Activated gamma-delta T cell (primary cell): Measurements from ENCODE around the gene SHROOM3.
"Not testable (repeated sequence)": the region's sequence is repeated elsewhere in the genome, so short reads cannot be mapped to it uniquely, and the experiment has no call there.

Source experiments
- DNase-seq: peaks from one replicate; lab custom pipeline; 2025; lab: John Stamatoyannopoulos, UW

SHROOM3 gene

GRCh38 chr4:76445911-76446310 lies 10.9 kb downstream of the SHROOM3 start:
- no peak for DNase-seq

GRCh38 chr4:76447393-76447851 lies 12.4 kb downstream of the SHROOM3 start:
- DNase-seq = no peak

GRCh38 chr4:76448211-76448610 lies 13.2 kb downstream of the SHROOM3 start:
- DNase-seq = no peak

GRCh38 chr4:76449362-76449767 lies 14.3 kb downstream of the SHROOM3 start:
- DNase-seq = no peak

DNA sequence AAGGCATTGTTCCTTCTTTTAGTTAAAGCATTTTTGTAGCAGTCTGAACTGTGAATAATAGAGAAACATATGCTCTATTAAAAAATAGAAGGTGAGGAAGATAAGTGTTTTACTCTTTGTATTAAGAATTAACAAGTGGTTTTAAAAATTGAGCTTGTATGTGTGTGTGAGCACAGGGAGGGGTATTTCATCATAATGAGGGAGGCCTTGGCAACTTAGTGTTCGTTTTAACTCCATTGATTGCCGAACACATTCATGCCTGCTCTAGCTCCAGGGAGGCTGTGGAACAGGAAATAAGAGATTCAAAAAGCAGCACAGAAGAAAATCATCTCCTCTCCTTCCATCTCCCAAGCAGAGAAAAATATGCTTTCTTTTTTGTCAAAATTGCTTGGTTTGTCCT lies 14.8 kb downstream of the SHROOM3 start:
- no peak for DNase-seq

DNA sequence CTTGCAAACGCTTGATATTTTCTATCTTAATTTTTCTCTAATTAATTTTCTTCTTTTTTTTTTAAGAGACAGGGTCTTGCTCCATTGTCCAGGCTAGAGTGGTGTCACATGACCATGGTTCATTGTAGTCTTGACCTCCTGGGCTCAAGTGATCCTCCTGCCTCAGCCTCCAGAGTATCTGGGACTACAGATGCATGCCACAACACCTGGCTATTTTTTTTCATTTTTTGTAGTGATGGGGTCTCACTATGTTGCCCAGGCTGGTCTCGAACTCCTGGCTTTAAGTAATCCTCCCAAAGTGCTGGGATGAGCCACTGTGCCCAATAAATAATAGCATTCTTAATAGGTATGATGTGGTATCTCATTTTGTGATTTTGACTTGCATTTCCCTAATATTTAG lies 18.2 kb downstream of the SHROOM3 start:
- DNase-seq = no peak

DNA sequence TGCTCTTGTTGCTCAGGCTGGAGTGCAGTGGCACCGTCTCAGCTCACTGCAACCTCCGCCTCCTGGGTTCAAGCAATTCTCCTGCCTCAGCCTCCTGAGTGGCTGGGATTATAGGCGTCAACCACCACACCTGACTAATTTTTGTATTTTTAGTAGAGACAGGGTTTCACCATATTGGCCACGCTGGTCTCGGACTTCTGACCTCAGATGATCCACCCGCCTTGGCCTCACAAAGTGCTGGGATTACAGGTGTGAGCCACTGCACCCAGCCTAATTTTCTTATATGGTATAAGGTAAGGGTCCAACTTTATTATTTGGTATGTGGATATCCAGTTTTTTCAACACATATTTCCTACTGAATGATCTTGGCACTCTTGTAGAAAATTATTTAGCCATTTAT lies 19.0 kb downstream of the SHROOM3 start:
- not testable (repeated sequence) for DNase-seq

- no peak for DNase-seq
These were observed 22.9 kb downstream of the SHROOM3 start for GRCh38 chr4:76457885-76458284.

GRCh38 chr4:76458297-76458696 lies 23.3 kb downstream of the SHROOM3 start:
- DNase-seq = no peak

DNA sequence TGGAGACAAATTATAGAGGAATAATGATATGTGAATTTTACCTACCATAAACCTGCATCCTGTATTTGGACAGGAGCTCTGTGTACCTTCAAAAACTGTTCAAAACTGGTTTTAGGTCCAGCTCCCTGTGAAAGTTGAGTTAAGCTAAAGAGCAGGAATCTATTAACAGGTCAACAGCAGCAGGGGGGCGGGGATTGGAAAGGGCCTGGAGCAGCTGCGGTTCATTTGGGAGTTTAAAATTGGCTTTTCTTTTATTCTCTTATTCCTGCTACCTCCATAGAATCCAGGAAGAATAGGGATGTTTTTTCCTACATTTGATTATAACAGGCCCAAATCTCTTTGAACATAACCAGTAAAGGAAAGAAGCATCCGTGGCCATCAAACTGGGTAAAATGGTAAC lies 23.8 kb downstream of the SHROOM3 start:
- DNase-seq = no peak

- DNase-seq = no peak
These were observed 24.3 kb downstream of the SHROOM3 start for GRCh38 chr4:76459291-76459723.

- no peak for DNase-seq
These were observed 28.5 kb downstream of the SHROOM3 start for GRCh38 chr4:76463568-76463967.

DNA sequence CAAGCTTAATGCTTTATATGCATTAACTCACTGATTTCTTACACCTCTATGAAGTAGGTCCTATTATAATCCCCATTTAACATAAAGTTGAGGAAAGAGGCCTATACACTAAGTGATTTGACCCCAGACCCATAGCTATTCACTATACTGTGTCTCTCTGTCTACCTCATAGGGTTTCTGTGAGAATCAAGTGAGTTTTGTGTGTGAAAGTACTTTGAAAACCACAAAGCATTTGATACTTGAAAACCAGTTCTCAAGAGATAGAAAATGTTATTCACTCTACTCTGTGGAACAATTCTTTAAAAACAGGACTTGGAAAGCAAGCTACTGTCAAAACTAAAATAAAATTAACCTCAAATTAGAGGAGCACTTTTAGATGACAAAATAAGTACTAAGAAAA lies 35.0 kb downstream of the SHROOM3 start:
- no peak for DNase-seq

DNA sequence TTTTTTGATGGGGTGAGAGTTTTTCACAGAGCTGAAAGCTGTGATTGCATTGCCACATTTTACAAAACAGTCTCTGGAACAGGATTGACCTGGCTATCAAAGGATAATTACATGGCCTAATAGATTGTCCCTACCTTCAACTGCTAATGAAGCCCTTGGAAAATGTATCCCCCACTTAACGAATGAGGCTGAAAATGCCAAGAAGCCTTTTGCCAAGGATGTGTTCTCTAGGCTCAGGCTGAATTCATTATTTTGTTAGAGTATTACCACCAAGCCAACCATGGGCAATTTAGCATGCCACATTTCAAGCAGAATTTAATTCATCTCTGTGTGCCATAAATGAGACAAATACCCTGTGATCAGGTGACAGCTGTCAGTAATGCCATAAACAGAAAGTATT lies 35.5 kb downstream of the SHROOM3 start:
- DNase-seq = no peak

DNA sequence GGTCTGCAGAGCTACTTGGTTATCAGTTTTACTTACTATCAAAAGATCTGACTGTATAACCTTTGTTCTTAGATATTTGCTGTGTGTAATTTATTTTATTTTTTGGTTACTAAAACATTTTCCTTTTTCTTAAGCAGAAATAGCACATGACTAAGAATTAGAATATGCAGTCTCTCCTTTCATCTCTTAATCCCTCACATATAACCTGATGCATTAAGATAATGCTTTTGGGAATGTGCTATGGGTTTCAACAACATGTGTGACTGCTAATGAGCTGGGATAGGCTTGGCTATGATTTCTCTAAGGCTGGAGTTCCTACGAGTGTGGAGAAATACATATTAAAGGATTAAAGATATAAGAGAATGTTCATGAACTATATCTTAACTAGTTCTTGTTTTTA lies 41.5 kb downstream of the SHROOM3 start:
- no peak for DNase-seq

DNA sequence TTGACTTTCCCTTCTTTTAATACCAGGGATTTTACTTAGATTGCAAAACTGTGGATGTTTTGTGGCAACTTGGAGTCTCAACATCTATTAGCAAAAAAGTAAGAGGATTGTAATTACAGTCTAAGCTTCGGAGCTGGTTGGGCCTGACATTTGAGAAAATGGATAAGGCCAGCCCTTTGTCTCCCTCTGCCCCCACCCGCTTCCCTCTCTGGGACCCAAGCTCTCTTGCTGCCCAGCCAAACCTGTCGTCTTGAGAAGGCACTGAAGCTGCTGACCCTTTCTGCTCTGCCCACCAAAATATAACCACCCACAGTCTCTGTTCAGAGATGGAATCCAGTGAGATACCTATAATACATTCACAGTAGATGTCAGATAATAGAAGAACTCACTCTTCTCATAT lies 49.6 kb downstream of the SHROOM3 start:
- no peak for DNase-seq

- DNase-seq = no peak
These were observed 50.4 kb downstream of the SHROOM3 start for GRCh38 chr4:76485450-76485849.

DNA sequence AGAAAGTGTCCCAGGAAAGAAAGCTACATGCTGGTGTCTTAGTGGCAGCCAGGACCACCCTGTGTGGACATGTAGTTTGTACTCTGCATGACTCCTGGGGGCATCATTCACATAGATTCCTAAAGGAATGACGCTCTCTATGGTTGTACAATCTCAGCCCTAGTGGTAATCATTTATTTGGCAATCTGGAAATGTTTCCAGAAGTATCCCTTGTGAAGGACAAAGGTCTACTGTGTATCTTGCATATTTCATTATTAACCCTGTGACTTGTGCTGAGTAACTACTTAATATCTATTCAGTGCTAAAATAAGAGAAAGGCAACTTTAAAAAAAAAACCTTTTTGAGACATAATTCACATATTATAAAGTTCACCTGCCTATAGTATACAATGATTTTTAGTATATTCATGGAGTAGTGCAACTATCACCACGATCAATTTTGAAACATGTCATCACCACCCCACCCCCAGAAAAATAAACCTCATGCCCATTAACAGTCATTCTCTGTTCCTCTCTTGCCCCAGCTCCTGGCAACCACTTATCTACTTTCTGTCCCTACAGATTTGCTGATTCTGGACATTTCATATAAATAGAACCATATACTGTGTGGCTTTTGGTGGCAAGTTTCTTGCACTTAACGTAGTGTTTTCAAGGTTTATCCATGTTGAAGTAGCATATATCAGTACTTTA lies 51.7 kb downstream of the SHROOM3 start:
- DNase-seq = no peak

GRCh38 chr4:76487621-76488020 lies 52.6 kb downstream of the SHROOM3 start:
- DNase-seq = no peak

- no peak for DNase-seq
These were observed 53.4 kb downstream of the SHROOM3 start for GRCh38 chr4:76488455-76488854.

DNA sequence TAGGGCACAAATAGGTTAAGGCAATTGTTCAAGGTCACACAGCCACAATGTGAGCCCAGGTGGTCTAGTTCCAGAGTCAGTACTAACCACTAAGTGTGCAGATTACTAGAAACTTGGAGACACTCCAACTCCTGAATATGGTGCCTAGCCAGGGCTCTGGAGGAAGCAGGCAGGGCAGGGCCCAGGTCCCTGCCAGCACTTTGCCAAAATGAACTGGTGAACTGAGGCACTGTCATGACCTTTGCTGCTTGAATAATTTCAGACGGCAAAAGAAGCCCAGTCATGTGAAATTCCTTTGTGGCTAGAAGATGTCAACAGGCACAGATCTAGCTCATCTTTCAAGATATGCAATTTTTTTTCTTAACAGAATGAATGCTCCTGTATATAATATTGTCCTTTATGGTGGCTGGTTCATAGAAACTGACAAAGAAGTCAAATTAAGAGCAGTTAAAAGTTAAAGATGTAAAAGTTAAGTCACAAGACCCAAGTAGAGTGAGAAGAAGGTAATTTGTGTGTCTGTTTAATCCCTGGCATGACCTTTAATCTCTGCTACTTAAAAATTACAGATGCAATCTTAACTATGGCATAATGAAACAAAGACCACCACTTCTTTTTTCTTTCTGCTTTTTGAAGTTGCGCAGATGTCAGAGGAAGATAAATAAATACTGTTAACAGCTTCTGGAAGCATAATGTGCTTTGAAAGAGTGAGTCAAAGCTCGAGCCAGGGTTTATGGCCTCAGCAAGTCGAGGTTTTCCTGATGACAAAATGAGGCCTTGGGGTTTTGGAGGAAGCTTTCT lies 54.1 kb downstream of the SHROOM3 start:
- DNase-seq = no peak

DNA sequence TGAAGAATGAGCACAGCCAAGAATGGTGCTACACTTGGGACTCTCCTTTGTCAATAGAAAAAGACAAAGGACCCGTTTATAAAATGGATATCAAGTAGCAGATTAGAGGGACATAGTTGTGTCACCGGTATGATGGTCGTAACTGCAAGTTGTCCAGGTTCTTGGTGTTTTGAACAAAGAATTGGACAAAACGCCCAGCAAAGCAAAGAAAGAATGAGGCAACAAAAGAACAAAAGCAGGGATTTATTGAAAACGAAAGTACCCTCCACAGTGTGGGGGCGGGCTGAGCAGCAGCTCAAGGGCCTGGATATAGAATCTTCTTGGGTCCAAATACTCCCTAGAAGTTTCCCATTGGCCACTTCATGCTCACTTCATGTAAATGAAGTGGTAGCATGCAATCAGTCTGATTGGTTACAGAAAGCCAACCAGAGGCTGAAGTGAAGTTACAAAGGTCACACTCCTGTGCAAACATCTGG lies 54.7 kb downstream of the SHROOM3 start:
- no peak for DNase-seq

DNA sequence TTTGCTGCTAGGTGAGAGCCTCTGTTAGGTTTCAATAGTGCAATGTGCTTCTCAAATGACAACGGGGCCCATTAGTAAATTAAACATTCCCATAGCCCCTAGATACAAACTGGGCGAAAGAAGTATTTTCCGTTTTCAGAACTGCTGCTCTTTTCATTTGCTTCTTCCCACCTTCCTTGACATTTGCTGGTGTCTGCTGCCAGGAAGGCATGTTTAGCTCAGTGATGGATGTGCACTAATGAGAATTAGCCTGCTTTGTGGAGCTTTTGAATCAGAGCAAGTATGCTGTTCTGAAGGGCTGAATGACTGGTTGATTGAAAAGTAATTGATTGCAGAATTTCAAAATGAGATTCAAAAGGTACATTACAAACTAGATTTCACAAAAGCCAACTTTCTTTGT lies 57.0 kb downstream of the SHROOM3 start:
- DNase-seq = no peak
